Right lobe of liver (tissue), 6 donors: Measurements from ENCODE around the gene CHRNA1. TPM values are rescaled to one million over a fixed set of nuclear protein-coding genes. Genes with fewer than 3 reads are reported as not detected.
A peak's percentile ranks its signal among the peaks of the same experiment; 100 is the strongest.

Source experiments
- ATAC-seq, 4 donors: fragments of 200-7000 bp; cut with Tn5 transposase; one replicate each; pipeline ENCODE4 v1.9.1; 2020; ENCODE audit warnings: mild to moderate bottlenecking in 4 of 4, moderate library complexity in 4 of 4
- DNase-seq, 3 donors: peaks; one replicate each; pipeline ENCODE4 v3.0.0-alpha.2; 2020
- H3K27ac ChIP-seq, 3 donors: fragments of 200-600 bp; one replicate each; pipeline ENCODE4 v1.8.0; 2022
- H3K27me3 ChIP-seq, 2 donors: fragments of 200-600 bp; one replicate each; pipeline ENCODE4 v1.8.0; 2022
- H3K36me3 ChIP-seq, 4 donors: fragments of 200-600 bp; sonication (generic) in 1 of 4; one replicate each; pipeline versions ENCODE4 v1.5.1 to v1.8.0; 2017 to 2022; ENCODE audit warnings: control low read depth in 1 of 4
- H3K4me1 ChIP-seq, 4 donors: fragments of 200-600 bp; sonication (generic) in 1 of 4; one replicate each; pipeline versions ENCODE4 v1.5.1 to v1.8.0; 2017 to 2022; ENCODE audit warnings: control low read depth in 1 of 4
- H3K4me3 ChIP-seq, 3 donors: fragments of 200-600 bp; one replicate each; pipeline ENCODE4 v1.8.0; 2022
- H3K9me3 ChIP-seq, 4 donors: fragments of 200-600 bp; sonication (generic) in 1 of 4; one replicate each; pipeline versions ENCODE4 v1.5.1 to v1.8.0; 2017 to 2022; ENCODE audit warnings: control low read depth in 1 of 4
- POLR2A ChIP-seq: fragments of 450-650 bp; IDR thresholded peaks from one replicate; pipeline ENCODE4 v1.6.1; 2017; ENCODE audit warnings: antibody characterized with exemption, mild to moderate bottlenecking
- WGBS: methylation state at CpG from one replicate; pipeline ENCODE4 v1.1.6; 2018; ENCODE audit warnings: low coverage, low lambda C conversion rate; ENCODE audit not compliant: insufficient coverage; ENCODE audit errors: missing lambda C conversion rate; 5-methylcytosine and 5-hydroxymethylcytosine counted together
- intact Hi-C, 2 donors: fragments of 100-400 bp; cut with DNase I; formaldehyde crosslinking; loops; one replicate each; pipeline versions ENCODE4 v1.11.2 to v1.14.1; 2022
- total RNA-seq, 6 experiments: library from RNA; depleted of rRNA in 2 of 6; stranded (reverse); fragments of >200 nt in 2 of 6; fragmentation: NEBNext Ultra II Directional in 3 of 6; extraction: Animal tissue kit (Norgen Biotek cat#: 25700) in 3 of 6; gene quantifications; one replicate each; pipeline versions ENCODE4 v1.1.0 to v1.2.4, GENCODE V29; 2016 to 2023
- TF ChIP-seq, protein P1 (sequence below), 4 donors: fragments of 200-600 bp in 3 of 4; fragments of 450-650 bp in 1 of 4; IDR thresholded peaks; one replicate each; pipeline versions ENCODE4 v1.5.1 to v1.8.0; 2016 to 2022; ENCODE audit warnings: antibody characterized with exemption in 4 of 4, mild to moderate bottlenecking in 2 of 4
- donor health status: DM: no; HTN: yes; CAD: no.
- donor health status: DM: no; HTN: no; CAD: no.
- donor health status: DM: no; HTN: no; CAD: no.
- donor health status: DM: no; HTN: yes; CAD: no.
- donor health status: DM: no; HTN: yes; CAD: no.

CHRNA1 gene
- total RNA-seq, 6 experiments from 2014 or later = 0.19 TPM; not detected in 5

DNA sequence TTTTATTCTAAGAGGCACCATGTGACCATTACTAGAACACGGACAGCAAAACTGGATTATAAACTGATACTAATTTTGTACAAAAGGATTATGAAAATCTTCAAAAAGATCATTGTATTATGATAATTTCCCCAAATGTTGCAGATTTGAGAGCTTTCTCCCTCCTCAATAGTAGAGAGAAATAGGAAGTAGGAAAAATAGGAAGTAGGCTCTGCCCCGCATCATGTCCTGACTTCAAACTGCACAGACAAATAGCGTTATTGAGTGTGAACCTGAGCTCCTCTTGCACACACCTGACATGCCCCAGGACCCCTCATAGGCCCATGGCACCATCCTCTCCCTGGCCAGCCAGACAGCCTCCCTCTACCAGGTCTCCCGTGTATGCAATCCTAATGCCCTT lies 25.4 kb downstream of the CHRNA1 start:
- intact Hi-C loops = no loop called here
- WGBS = 75% methylated on average over 4 of the region's 4 CpGs
- Histone ChIP-seq H3K36me3 (no peaks in the 10 kb centered on the region), H3K4me1 (no peaks in the 10 kb centered on the region), H3K9me3 (no peaks in the 10 kb centered on the region), H3K27me3 (no peaks in the 10 kb centered on the region), H3K4me3 (no peak overlapping the region), H3K27ac (no peak overlapping the region)
- ATAC-seq (no peak), DNase-seq (no peak)
- TF ChIP-seq, protein P1, sequence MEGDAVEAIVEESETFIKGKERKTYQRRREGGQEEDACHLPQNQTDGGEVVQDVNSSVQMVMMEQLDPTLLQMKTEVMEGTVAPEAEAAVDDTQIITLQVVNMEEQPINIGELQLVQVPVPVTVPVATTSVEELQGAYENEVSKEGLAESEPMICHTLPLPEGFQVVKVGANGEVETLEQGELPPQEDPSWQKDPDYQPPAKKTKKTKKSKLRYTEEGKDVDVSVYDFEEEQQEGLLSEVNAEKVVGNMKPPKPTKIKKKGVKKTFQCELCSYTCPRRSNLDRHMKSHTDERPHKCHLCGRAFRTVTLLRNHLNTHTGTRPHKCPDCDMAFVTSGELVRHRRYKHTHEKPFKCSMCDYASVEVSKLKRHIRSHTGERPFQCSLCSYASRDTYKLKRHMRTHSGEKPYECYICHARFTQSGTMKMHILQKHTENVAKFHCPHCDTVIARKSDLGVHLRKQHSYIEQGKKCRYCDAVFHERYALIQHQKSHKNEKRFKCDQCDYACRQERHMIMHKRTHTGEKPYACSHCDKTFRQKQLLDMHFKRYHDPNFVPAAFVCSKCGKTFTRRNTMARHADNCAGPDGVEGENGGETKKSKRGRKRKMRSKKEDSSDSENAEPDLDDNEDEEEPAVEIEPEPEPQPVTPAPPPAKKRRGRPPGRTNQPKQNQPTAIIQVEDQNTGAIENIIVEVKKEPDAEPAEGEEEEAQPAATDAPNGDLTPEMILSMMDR (IDR thresholded peaks at IDR 0.05) = no peak
- no peak for TF ChIP-seq POLR2A

DNA sequence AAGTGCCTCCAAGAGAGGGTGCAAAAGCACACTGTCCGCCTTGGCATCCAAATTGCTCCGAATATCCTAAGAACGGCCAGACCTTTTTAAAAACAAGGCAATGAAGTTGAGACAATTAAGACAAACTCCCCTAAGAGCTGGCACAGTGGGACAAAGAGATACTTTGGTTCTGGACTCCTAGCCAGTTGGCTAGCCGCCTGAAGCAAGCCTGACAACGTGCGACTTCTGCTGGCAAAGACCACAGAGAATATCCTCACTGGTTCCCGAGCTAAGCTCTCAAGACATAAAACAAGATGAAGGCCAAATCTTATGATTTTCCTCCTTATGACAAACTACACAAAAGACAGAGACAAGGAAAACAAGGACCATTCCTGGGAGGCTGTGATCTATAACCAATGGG lies 32.7 kb downstream of the CHRNA1 start:
- DNase-seq (no peak), ATAC-seq (no peak)
- no peaks in the 10 kb centered on the region for H3K36me3 ChIP-seq
- 76% methylated on average over 5 of the region's 7 CpGs for WGBS
- no peak overlapping the region for H3K27ac ChIP-seq
- intact Hi-C loops = no loop called here
- H3K27me3 ChIP-seq = peaks cover 0 to 9% of the 10 kb centered on the region in 2 donors
- peaks cover 0 to 5% (median 0%) of the 10 kb centered on the region in 4 donors for H3K4me1 ChIP-seq
- TF ChIP-seq, protein P1 (IDR thresholded peaks at IDR 0.05) = no peak
- no peak for TF ChIP-seq POLR2A
- no peaks in the 10 kb centered on the region for H3K9me3 ChIP-seq
- no peak overlapping the region for H3K4me3 ChIP-seq

DNA sequence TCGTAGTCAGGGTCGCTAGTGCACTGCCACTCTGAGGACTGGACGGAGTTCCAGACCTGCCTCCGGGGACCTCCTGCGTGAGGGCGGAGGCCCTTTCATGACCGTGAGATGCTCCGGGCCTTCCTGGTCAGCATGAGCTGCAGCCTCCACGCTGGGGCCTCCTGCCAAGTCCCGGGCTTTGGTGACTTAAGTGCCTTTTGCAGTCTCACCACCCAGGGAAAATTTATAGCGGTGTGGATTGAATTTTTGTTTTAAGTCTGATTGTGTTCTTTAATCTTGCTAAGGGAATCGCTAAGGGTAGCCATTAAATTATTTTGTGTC lies 33.6 kb downstream of the CHRNA1 start:
- intact Hi-C loops = no loop called here
- no peaks in the 10 kb centered on the region for H3K36me3 ChIP-seq
- WGBS = 70% methylated on average over 7 of the region's 12 CpGs
- no peak for ATAC-seq
- no peak overlapping the region for H3K4me3 ChIP-seq
- no peaks in the 10 kb centered on the region for H3K9me3 ChIP-seq
- DNase-seq = no peak
- no peak overlapping the region for H3K27ac ChIP-seq
- H3K4me1 ChIP-seq = peaks cover 0 to 5% (median 0%) of the 10 kb centered on the region in 4 donors
- peaks cover 0 to 9% of the 10 kb centered on the region in 2 donors for H3K27me3 ChIP-seq
- no peak for TF ChIP-seq POLR2A
- TF ChIP-seq, protein P1 (IDR thresholded peaks at IDR 0.05) = no peak

DNA sequence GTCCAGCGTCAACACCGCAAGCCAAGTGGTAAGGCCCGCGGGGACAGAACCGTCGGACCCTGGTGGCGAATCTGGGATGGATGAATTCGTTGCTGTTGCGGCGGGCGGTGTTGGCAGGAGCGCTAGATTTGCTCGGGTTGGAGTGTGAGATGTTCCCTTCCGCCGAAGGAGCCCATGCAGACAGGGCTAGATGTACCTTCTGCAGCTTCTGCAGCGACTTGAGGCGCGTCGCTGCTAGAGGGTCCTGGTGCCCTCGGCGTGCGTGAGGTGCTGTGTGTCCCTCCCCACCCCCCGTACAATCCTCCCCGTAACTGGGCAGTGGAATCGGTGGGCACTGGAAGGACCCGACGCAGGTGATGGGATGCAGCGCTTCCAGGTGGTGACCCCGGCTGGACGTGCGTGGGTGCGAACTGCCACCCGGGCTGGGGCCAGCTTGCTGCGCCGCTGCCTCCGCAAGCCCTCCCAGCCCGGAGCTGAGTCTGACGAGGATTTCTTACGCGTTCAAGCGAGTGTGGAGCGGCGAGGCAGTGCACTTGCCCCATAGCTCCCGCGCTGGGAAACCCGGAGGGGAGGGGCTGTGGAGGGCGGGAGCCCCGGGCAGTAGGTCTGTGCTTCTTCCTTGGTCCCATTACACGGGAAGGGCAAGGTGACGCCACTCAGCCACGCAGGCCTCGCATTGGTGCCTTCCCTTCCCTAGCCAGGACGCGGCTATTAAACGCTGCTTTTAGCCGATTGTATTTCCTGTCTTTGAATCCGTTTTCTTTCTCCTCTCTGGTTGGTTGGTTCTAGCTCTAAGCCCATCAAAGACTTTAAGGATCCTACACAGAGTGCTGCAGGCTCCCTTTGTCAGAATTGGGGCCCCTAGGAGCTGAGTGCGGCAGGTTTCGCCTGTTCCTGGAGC lies 34.2 kb downstream of the CHRNA1 start:
- TF ChIP-seq, protein P1 (IDR thresholded peaks at IDR 0.05) = no peak
- no peak for TF ChIP-seq POLR2A
- ATAC-seq = peak in 2 of 4 donors; percentile 36 to 37
- peaks cover 0 to 5% (median 0%) of the 10 kb centered on the region in 4 donors for H3K4me1 ChIP-seq
- H3K36me3 ChIP-seq = no peaks in the 10 kb centered on the region
- no peaks in the 10 kb centered on the region for H3K9me3 ChIP-seq
- WGBS = 9% methylated on average over 34 of the region's 59 CpGs
- no peak for DNase-seq
- H3K27me3 ChIP-seq = peaks cover 0 to 9% of the 10 kb centered on the region in 2 donors
- intact Hi-C loops = no loop called here
- H3K4me3 ChIP-seq = peak overlapping the region in 2 of 3 donors; percentile 21
- H3K27ac ChIP-seq = no peak overlapping the region
